ENCODE data around the gene SORCS2. TPM values are rescaled to one million over a fixed set of nuclear protein-coding genes. Genes with fewer than 3 reads are reported as not detected.

The SORCS2 gene
- total RNA-seq, 2 donors from 2014 or later, result 0.25 TPM; not detected in 1

- DNase-seq (ENCODE audit: low spot score in 2 of 2) (no peak), ATAC-seq (no peak)
- Mint-ChIP-seq H3K9me3 (no peaks in the 10 kb centered on the region), H3K36me3 (no peaks in the 10 kb centered on the region), H3K27ac (no peak overlapping the region)
These were observed 177.2 kb downstream of the SORCS2 start for GRCh38 chr4:7369511-7369910.

- no peaks in the 10 kb centered on the region for H3K9me3 Mint-ChIP-seq
- ATAC-seq (no peak), DNase-seq (ENCODE audit: low spot score in 2 of 2) (no peak)
- H3K27ac Mint-ChIP-seq, result no peak overlapping the region
- H3K36me3 Mint-ChIP-seq, result no peaks in the 10 kb centered on the region
These were observed 177.7 kb downstream of the SORCS2 start for GRCh38 chr4:7370038-7370437.

DNA sequence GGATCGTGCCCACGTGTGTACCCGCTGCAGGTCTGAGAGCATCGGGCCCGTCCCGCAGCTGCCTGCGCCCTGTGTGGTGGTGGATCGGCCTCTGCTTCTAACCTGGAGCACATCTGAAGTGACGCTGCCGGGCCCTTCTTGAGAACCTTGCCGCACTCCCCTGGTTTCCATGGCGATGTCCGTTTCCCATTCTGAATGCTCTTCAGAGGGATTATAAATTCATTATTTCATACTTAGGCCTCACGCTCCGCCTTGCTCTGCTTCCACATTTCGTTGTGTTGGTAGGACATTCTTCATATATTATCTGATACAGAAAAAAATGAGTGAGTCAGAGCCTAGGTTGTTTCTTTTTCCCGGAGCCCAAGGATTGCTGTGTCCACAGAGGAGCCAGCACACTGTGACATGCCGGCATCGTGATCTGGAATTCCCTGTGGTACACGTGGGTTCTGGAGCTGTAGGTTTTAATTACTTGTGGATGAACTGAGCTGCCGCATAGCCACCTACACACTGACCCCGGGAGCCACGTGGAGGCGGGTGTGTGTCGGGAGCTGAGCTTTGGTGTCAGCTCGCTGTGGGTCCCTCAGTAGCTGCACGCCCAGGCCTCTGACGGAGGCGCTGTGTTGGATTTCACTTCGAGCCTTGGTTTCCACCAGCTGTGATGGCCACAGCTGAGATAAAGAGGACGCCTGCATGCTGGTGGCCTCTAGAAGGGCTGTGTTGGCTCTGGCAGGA lies 179.0 kb downstream of the SORCS2 start:
- H3K27ac Mint-ChIP-seq, result no peak overlapping the region
- H3K36me3 Mint-ChIP-seq, result no peaks in the 10 kb centered on the region
- no peak for DNase-seq (ENCODE audit: low spot score in 2 of 2)
- ATAC-seq, result no peak
- no peaks in the 10 kb centered on the region for H3K9me3 Mint-ChIP-seq

DNA sequence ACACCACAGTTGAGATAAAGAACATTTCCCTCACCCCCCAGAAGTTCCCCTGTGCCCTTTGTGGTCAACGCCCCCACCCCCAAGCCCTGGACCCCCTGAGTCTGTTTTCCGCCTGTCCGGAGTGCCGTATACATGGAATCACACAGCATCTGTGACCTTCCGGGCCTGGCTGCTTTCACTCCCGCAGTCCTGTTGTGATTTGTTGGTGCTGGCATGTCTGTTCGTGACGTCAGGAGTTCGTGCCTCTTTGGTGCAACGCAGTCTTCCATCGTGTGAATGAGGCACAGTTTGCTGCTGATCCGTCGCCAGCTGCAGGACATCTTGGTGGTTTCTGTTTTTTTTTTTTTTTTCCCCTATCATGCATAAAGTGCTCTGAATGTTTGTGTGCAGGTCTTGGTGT lies 180.3 kb downstream of the SORCS2 start:
- no peak overlapping the region for H3K27ac Mint-ChIP-seq
- no peak for ATAC-seq
- H3K9me3 Mint-ChIP-seq, result no peaks in the 10 kb centered on the region
- no peak for DNase-seq (ENCODE audit: low spot score in 2 of 2)
- peaks cover 0 to 3% of the 10 kb centered on the region in 2 donors for H3K36me3 Mint-ChIP-seq

DNA sequence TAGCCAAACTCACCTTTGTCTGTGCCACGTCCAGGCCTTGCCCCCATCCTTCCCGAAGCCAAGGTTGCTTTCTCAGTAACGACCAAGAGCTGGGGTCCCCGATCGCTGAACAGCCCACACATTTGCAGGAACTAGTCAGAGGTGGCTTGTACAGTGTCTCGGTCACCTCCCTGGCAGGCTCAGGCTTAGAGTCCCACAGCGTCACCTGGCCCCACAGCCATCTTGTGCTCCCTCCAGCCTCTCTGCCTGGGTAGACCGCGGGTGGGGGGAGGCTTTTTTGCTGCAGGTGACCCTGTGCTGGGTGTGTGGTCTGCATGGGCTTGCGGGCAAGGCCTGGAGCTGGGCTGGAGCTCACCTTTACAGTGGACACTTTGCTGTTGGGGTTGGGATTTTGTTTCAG lies 182.2 kb downstream of the SORCS2 start:
- Mint-ChIP-seq H3K27ac (no peak overlapping the region), H3K9me3 (peaks cover 0 to 5% of the 10 kb centered on the region in 2 donors), H3K36me3 (peaks cover 0 to 11% of the 10 kb centered on the region in 2 donors)
- DNase-seq (ENCODE audit: low spot score in 2 of 2) (no peak), ATAC-seq (no peak)

GRCh38 chr4:7375427-7375826 lies 183.1 kb downstream of the SORCS2 start:
- Mint-ChIP-seq H3K9me3 (peaks cover 0 to 5% of the 10 kb centered on the region in 2 donors), H3K36me3 (peaks cover 0 to 11% of the 10 kb centered on the region in 2 donors)

DNA sequence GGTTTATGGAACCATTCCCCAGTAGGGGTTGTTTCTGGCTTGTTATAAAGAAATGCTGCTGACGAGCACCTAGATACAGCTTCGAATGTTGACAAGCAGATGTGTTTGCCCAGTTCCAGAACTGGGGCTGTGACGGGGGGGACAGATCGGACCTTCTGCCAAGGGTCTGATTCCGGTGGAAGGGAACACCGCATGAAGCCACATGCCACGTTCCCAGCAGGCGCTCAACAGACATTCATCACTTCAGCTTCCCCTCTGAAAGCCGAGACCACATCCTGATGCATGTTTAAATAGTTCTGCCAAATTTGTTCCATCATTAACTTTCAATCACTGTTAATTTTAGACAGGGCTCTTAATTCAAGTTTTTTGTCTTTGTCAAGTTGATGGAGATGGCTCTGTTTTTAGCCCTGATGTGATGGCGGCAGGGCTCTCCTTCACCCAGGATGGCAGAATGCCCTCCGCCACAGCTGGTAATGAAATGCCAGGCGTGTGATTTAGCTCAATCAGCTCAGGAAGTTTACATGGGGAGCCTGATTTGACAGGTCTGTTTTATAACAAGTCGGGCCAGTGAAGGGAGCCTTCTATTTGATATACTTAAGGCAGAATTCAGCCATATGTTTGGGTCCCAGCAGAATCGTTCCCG lies 185.0 kb downstream of the SORCS2 start:
- Mint-ChIP-seq H3K9me3 (peaks cover 0 to 5% of the 10 kb centered on the region in 2 donors), H3K36me3 (peaks cover 0 to 11% of the 10 kb centered on the region in 2 donors), H3K27ac (no peak overlapping the region)
- ATAC-seq (no peak), DNase-seq (ENCODE audit: low spot score in 2 of 2) (no peak)

More at GRCh38 chr4:7375427-7375826, 183.1 kb downstream of the SORCS2 start:
- H3K27ac Mint-ChIP-seq, result no peak overlapping the region
- ATAC-seq, result no peak
- DNase-seq (ENCODE audit: low spot score in 2 of 2), result no peak

- H3K9me3 Mint-ChIP-seq, result peaks cover 0 to 5% of the 10 kb centered on the region in 2 donors
- peaks cover 0 to 11% of the 10 kb centered on the region in 2 donors for H3K36me3 Mint-ChIP-seq
- DNase-seq (ENCODE audit: low spot score in 2 of 2) (no peak), ATAC-seq (no peak)
- no peak overlapping the region for H3K27ac Mint-ChIP-seq
These were observed 186.8 kb downstream of the SORCS2 start for GRCh38 chr4:7379186-7379585.

DNA sequence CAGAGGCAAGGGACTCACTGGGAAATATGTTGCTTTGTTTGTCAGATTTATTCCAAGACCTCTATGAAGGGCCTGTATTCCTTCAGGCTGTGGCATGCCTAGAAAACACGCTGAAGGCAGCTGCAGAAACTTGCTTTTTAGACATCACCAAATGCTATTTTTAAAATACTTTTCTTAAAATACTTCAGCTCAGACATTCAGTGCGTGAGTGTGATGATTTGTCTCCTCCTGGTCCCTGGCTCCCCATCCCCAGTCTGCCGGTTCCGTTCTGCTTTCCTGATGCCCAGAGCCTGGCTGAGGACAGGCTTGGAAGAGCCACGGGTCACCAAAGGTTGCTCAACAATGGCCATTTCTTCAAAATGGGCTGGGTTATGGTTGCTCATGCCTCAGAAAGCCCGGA lies 187.4 kb downstream of the SORCS2 start:
- DNase-seq (ENCODE audit: low spot score in 2 of 2), result no peak
- Mint-ChIP-seq H3K27ac (no peak overlapping the region), H3K36me3 (peaks cover 0 to 11% of the 10 kb centered on the region in 2 donors), H3K9me3 (peaks cover 0 to 5% of the 10 kb centered on the region in 2 donors)
- ATAC-seq, result no peak

DNA sequence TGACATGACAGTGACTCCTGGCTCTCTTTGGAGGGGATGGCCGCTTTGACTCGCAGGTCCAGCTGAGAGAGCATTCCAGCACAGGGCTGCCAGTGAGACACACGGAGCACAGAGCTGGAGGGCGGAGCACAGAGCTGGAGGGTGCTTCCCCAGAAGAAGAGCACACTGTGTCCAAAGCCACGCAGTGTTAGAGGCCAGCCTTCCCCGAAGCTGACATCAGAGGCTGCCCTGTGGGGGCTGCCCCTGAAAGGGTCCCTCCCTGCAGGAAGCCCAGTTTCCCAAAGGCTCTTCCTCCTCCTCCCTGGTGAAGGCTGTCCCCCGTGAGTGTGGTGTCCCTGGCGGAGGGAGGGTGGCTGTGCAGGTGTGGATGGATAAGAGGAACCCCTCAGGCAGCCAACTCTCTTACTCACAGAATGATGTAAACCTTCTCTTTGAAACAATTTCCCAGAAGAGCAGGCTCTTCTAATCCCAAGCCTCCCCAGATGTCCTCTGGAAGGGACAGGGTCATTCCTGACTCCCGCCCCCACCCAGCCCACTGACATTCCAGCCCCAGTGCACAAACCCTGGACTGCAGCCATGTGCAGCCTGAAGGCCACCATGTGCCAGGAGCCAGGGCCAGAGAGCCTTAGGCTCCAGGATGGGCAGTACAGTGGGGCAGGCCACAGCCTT lies 189.0 kb downstream of the SORCS2 start:
- peak in 1 of 2 donors; percentile 13 for DNase-seq (ENCODE audit: low spot score in 2 of 2)
- Mint-ChIP-seq H3K9me3 (peaks cover 0 to 5% of the 10 kb centered on the region in 2 donors), H3K27ac (no peak overlapping the region), H3K36me3 (peaks cover 0 to 11% of the 10 kb centered on the region in 2 donors)
- no peak for ATAC-seq

DNA sequence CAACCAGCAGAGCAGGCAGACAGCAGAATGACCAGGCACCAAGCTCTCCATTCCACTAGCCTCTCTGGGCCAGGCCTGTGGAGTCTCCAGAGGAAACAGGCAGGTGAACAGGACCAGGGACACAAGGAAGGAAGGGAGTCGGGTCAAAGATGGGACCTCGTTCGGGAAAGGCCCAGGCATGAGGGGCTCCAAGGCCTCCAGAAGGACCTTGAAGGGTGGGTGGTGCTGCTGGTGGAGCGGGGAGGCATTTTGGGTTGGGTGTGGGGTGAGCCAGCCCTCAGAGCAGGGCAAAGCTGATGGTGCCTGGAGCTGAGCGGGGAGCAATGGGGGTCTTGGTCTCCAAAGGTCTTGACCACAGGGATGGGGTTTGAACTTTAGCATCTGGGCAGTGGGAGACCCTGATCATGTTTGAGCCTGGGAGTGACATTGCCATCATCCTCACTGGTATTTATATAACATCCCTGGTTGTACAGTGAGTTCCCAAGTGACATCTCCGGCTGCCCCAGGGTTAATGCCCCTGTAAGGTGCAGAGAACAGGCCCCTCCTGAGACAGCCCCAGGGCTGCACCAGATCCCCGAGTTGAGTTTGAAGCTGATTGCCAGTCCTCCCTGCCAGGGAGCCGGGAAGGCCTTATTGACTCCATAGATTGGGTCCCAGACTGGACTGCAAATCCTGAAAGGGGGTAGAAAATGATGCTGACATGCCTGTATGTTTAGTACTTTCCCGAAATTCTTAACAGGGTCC lies 189.7 kb downstream of the SORCS2 start:
- ATAC-seq (no peak), DNase-seq (ENCODE audit: low spot score in 2 of 2) (peak in 1 of 2 donors; percentile 42)
- Mint-ChIP-seq H3K36me3 (peaks cover 0 to 11% of the 10 kb centered on the region in 2 donors), H3K9me3 (peaks cover 0 to 5% of the 10 kb centered on the region in 2 donors), H3K27ac (no peak overlapping the region)

GRCh38 chr4:7382634-7383014 lies 190.3 kb downstream of the SORCS2 start:
- DNase-seq (ENCODE audit: low spot score in 2 of 2) (no peak), ATAC-seq (no peak)
- Mint-ChIP-seq H3K9me3 (peaks cover 4 to 9% of the 10 kb centered on the region in 2 donors), H3K36me3 (peaks cover 0 to 8% of the 10 kb centered on the region in 2 donors), H3K27ac (peak overlapping the region in 1 of 2 donors; percentile 36)

- H3K9me3 Mint-ChIP-seq, result peaks cover 7 to 8% of the 10 kb centered on the region in 2 donors
- DNase-seq (ENCODE audit: low spot score in 2 of 2), result peak in 1 of 2 donors; percentile 34
- peaks cover 0 to 1% of the 10 kb centered on the region in 2 donors for H3K36me3 Mint-ChIP-seq
- ATAC-seq, result no peak
- no peak overlapping the region for H3K27ac Mint-ChIP-seq
These were observed 190.9 kb downstream of the SORCS2 start for GRCh38 chr4:7383266-7383665.

GRCh38 chr4:7384003-7384928 lies 191.9 kb downstream of the SORCS2 start:
- DNase-seq (ENCODE audit: low spot score in 2 of 2) (peak in 1 of 2 donors; percentile 26), ATAC-seq (no peak)
- Mint-ChIP-seq H3K36me3 (no peaks in the 10 kb centered on the region), H3K9me3 (peaks cover 7 to 8% of the 10 kb centered on the region in 2 donors), H3K27ac (no peak overlapping the region)

- peak in 1 of 2 donors; percentile 26 for DNase-seq (ENCODE audit: low spot score in 2 of 2)
- no peak overlapping the region for H3K27ac Mint-ChIP-seq
- no peaks in the 10 kb centered on the region for H3K36me3 Mint-ChIP-seq
- peaks cover 7 to 8% of the 10 kb centered on the region in 2 donors for H3K9me3 Mint-ChIP-seq
- no peak for ATAC-seq
These were observed 192.9 kb downstream of the SORCS2 start for GRCh38 chr4:7384929-7385890.

Data from activated naive CD4-positive, alpha-beta T cell treated with anti-CD3 and anti-CD28 coated beads, Interleukin-2, amount 50 U/mL, for 72 hours (primary cell).